ENCODE data around the gene FAM168A.
A peak's percentile ranks its signal among the peaks of the same experiment; 100 is the strongest.

FAM168A gene

GRCh38 chr11:73367482-73368024, 230.4 kb downstream of the FAM168A start:
- no peak for DNase-seq (ENCODE audit: low read depth)

DNA sequence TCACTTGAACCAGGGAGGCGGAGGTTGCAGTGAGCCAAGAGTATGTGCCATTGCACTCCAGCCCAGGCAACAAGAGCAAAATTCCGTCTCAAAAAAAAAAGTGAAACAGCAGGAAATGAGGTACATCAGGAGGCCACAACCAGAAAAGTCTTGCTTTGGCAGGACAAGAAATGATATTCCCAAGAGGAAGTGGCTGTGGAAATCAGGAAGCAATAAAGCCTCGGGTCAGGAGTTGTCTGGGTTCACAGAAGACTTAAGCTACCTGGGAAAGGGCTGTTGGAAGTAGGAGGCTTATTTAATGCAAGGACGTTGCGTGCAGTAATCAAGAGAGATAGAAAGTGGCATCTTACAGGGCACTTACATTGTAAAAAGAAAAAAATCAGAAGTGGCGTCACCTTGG, 231.0 kb downstream of the FAM168A start:
- DNase-seq (ENCODE audit: low read depth) = no peak

GRCh38 chr11:73366265-73366610, 231.7 kb downstream of the FAM168A start:
- DNase-seq (ENCODE audit: low read depth) = no peak

GRCh38 chr11:73365352-73366264, 232.3 kb downstream of the FAM168A start:
- DNase-seq (ENCODE audit: low read depth) = no peak

GRCh38 chr11:73363147-73363546, 234.8 kb downstream of the FAM168A start:
- DNase-seq (ENCODE audit: low read depth) = no peak

DNA sequence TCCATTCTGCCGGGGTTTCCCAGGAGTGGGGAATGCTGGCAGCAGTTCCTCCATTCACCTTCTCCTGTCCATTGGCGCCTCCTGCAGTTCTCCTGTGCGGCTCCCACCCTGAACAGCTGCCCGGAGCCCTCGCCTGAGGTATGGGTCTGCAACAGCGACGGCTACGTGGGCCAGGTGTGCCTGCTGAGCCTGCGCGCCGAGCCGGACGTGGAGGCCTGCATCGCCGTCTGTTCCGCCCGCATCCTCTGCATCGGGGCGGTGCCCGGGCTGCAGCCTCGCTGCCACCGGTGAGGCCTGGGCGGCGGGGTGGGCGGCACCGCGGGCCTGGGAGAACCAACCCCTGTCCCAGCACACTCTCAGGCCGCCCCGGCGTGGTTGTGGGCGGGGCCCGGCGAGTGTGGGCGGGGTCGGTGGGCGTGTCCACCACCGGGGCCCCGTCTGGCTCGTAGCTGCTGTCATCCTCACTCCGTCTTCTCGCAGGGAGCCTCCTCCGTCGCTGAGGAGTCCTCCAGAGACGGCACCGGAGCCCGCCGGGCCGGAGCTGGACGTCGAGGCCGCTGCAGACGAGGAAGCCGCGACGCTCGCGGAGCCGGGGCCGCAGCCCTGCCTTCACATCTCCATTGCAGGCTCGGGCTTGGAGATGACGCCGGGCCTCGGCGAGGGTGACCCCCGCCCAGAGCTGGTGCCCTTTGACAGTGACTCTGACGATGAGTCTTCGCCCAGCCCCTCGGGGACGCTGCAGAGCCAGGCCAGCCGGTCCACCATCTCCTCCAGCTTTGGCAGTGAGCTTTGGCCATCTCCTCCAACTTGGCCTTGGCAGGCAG, 235.7 kb downstream of the FAM168A start:
- DNase-seq (ENCODE audit: low read depth) = no peak

DNA sequence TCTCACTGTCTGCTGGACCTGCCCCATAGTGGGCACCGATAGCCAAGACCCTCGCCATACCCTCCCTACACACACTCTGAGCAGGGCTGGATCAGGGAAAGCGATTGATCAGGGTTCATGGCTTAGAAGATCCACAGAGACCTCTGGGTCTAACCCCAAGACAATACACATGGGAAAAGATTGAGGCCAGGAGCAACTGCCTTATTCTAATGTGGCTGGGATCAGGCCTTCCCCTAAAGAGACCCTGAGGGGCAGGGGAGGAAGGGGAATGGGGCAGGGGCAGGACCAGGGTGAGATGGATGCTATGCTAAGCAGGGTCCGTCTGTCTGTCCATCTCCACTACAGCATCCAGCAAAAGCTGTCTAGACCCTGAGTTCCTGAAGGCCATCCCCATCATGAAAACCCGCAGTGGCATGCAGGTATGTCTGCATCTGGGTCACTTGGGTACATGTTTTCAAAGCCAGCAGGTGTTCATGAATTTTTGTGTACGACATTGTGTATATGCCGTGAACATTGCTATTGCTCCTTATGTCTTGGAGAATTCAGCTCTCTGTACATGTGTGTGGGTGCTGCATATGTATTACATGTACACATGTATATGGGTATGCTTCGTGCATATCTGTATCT, 237.1 kb downstream of the FAM168A start:
- no peak for DNase-seq (ENCODE audit: low read depth)

DNA sequence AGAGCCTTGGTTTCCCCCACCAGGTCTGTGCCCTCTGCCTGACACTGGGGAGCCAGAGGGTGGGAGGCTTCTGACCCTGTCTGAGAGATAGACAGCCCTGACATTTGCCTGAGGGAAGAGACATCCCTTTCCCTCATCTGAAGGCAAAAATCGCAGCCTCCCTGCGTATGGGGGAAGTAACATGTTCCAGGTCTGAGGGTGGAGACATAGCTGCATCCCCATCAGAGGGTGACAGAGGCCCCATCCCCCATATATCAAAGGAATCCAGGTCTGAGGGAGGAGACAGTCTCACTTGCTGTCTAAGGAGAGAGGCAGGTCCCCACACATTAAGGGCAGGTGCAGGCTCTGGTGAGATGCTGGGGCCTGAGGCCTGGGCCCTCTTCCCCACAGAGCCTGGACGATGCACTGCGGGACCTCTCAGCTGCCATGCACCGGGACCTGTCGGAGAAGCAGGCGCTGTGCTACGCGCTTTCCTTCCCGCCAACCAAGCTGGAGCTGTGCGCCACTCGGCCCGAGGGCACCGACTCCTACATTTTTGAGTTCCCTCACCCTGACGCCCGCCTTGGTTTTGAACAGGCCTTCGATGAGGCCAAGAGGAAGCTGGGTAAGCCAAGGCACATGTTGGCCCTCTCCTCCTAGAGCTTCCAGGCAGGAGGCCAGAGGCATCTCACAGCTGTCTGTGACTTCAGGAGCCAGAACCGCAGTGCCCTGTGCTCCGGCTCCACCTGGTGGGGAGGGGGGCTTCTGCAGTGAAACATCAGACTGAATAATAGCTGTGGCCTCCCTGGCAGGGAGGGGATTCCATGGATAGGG, 237.8 kb downstream of the FAM168A start:
- DNase-seq (ENCODE audit: low read depth) = no peak

- no peak for DNase-seq (ENCODE audit: low read depth)
These were observed 238.6 kb downstream of the FAM168A start for GRCh38 chr11:73359341-73359740.

DNA sequence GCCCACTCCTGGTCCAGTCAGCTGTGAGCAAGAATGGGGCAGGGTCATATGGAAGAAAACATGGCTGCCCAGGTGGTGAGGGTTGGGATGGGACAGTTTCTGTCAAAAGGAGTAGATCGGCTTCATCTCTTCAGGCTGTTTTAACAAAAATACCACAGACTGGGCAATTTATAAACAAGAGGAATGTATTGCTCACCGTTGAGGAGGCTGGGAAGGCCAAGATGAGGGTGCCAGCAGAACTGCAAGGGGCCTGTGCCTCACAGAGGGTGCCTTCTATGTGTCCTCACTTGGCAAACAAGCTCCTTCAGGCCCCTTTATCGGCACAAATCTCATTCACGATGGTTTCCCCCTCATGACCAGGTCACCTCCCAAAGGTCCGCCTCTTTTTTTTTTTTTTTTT, 239.8 kb downstream of the FAM168A start:
- no peak for DNase-seq (ENCODE audit: low read depth)

GRCh38 chr11:73356979-73357860, 240.7 kb downstream of the FAM168A start:
- DNase-seq (ENCODE audit: low read depth) = no peak

GRCh38 chr11:73355109-73355508, 242.8 kb downstream of the FAM168A start:
- no peak for DNase-seq (ENCODE audit: low read depth)

DNA sequence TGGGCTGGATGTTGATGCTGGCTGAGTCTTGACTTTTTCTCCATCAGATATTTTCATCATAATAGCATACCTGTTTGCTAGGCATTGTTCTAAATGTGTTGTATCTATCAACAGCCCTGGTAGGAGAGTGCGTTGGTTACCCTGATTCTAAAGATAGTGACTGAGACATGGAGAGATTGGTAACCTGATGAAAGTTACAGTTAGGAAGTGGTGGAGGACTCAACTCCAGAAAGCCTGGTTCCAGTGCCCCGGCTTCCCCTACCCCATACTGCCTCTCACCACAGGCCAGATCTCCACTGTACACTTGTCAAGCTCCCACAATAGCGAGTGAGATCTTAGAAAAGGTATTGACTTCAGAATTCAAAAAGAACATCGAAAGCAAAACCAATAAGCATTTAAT, 244.5 kb downstream of the FAM168A start:
- no peak for DNase-seq (ENCODE audit: low read depth)

GRCh38 chr11:73350908-73351636, 246.8 kb downstream of the FAM168A start:
- peak; percentile 74 for DNase-seq (ENCODE audit: low read depth)
